HEK293T (cell line): ENCODE measurements around the gene TGFBR2.

ENCODE experiments used
- ARNT ChIP-seq: fragments of 450-650 bp; IDR thresholded peaks from 2 replicates; pipeline ENCODE4 v1.6.1; 2017; ENCODE audit warnings: mild to moderate bottlenecking
- BHLHE40 ChIP-seq: fragments of 450-650 bp; IDR thresholded peaks from 2 replicates; pipeline ENCODE4 v1.6.1; 2016; ENCODE audit warnings: mild to moderate bottlenecking, moderate library complexity, borderline replicate concordance
- ELF4 ChIP-seq: fragments of 450-650 bp; IDR thresholded peaks from 2 replicates; pipeline ENCODE4 v1.6.1; 2017; ENCODE audit warnings: antibody characterized with exemption
- FOXA1 ChIP-seq: fragments of 450-650 bp; IDR thresholded peaks from 2 replicates; pipeline ENCODE4 v1.6.1; 2016; ENCODE audit warnings: mild to moderate bottlenecking
- HDGF ChIP-seq: fragments of 450-650 bp; IDR thresholded peaks from 2 replicates; pipeline ENCODE4 v1.6.1; 2017; ENCODE audit warnings: antibody characterized with exemption, borderline replicate concordance
- PKNOX1 ChIP-seq: fragments of 450-650 bp; IDR thresholded peaks from 2 replicates; pipeline ENCODE4 v1.6.1; 2016
- TARDBP ChIP-seq: fragments of 450-650 bp; IDR thresholded peaks from 2 replicates; pipeline ENCODE4 v1.6.1; 2016
- ZNF384 ChIP-seq: fragments of 450-650 bp; IDR thresholded peaks from 2 replicates; pipeline ENCODE4 v1.6.1; 2016

GRCh38 chr3:30660136-30660535 is 53.7 kb downstream of the TGFBR2 start:
- TF ChIP-seq BHLHE40 (no peak), ARNT (no peak), PKNOX1 (no peak), ZNF384 (no peak), FOXA1 (no peak), TARDBP (no peak), HDGF (no peak), ELF4 (no peak)
